Left colon (tissue), 2 donors: Measurements from ENCODE around the gene CSTB. TPM values are rescaled to one million over a fixed set of nuclear protein-coding genes. Genes with fewer than 3 reads are reported as not detected.
A peak's percentile ranks its signal among the peaks of the same experiment; 100 is the strongest.

Experiments used
- ATAC-seq: fragments of 200-7000 bp; cut with Tn5 transposase; one replicate; pipeline ENCODE4 v1.9.1; 2020; ENCODE audit warnings: mild to moderate bottlenecking, moderate library complexity
- DNase-seq, 2 donors: peaks; one replicate each; pipeline ENCODE4 v3.0.0-alpha.2; 2020
- intact Hi-C, 2 donors: fragments of 100-400 bp; cut with DNase I in 1 of 2; cut with micrococcal nuclease in 1 of 2; formaldehyde crosslinking; loops; one replicate each; pipeline versions ENCODE4 v1.11.2 to v1.14.0; 2022; cut with DNase I, micrococcal nuclease
- total RNA-seq, 2 donors: library from RNA; stranded (reverse); fragmentation: NEBNext Ultra II Directional; extraction: Animal tissue kit (Norgen Biotek cat#: 25700); gene quantifications; one replicate each; pipeline ENCODE4 v1.2.1, GENCODE V29; 2021
- donor health status: DM: no; HTN: no; CAD: no.
- donor health status: DM: yes; HTN: yes; CAD: no.

The CSTB gene
- total RNA-seq, 2 donors from 2014 or later = 69.1 to 74.4 TPM

- DNase-seq (no peak), ATAC-seq (no peak)
- intact Hi-C loops = no loop called here
These were observed 16.5 kb downstream of the CSTB start for GRCh38 chr21:43759651-43760050.

- ATAC-seq (no peak), DNase-seq (no peak)
- intact Hi-C loops = no loop called here
These were observed 17.3 kb downstream of the CSTB start for GRCh38 chr21:43758811-43759210.

GRCh38 chr21:43758111-43758641, 17.9 kb downstream of the CSTB start:
- intact Hi-C loops = no loop called here
- ATAC-seq (no peak), DNase-seq (no peak)

- no peak for DNase-seq
- intact Hi-C loops = no loop called here
- no peak for ATAC-seq
These were observed 18.5 kb downstream of the CSTB start for GRCh38 chr21:43757601-43758000.

- DNase-seq = no peak
- no peak for ATAC-seq
- intact Hi-C loops = no loop called here
These were observed 20.1 kb downstream of the CSTB start for GRCh38 chr21:43755820-43756594.

GRCh38 chr21:43754948-43755781, 20.9 kb downstream of the CSTB start:
- ATAC-seq (no peak), DNase-seq (no peak)

GRCh38 chr21:43753439-43753799, 22.7 kb downstream of the CSTB start:
- ATAC-seq = no peak
- intact Hi-C loops = no loop called here
- DNase-seq = no peak

More at GRCh38 chr21:43754948-43755781, 20.9 kb downstream of the CSTB start:
- intact Hi-C loops = no loop called here

GRCh38 chr21:43752758-43753438, 23.2 kb downstream of the CSTB start:
- intact Hi-C loops = no loop called here
- DNase-seq (no peak), ATAC-seq (no peak)

- no peak for ATAC-seq
- DNase-seq = no peak
- intact Hi-C loops = no loop called here
These were observed 24.0 kb downstream of the CSTB start for GRCh38 chr21:43751955-43752591.

GRCh38 chr21:43750339-43751033, 25.6 kb downstream of the CSTB start:
- intact Hi-C loops = no loop called here
- ATAC-seq = no peak
- no peak for DNase-seq

- ATAC-seq = no peak
- no peak for DNase-seq
- intact Hi-C loops = no loop called here
These were observed 26.4 kb downstream of the CSTB start for GRCh38 chr21:43749651-43750262.

GRCh38 chr21:43748622-43749021, 27.5 kb downstream of the CSTB start:
- intact Hi-C loops = no loop called here
- ATAC-seq (no peak), DNase-seq (no peak)

GRCh38 chr21:43745772-43746517, 30.2 kb downstream of the CSTB start:
- intact Hi-C loops = no loop called here
- DNase-seq = no peak
- no peak for ATAC-seq

GRCh38 chr21:43744725-43745124, 31.4 kb downstream of the CSTB start:
- DNase-seq (no peak), ATAC-seq (no peak)
- intact Hi-C loops = no loop called here

- ATAC-seq = peak; percentile 13
- DNase-seq = no peak
- intact Hi-C loops = no loop called here
These were observed 32.2 kb downstream of the CSTB start for GRCh38 chr21:43743947-43744346.

- DNase-seq (no peak), ATAC-seq (no peak)
- intact Hi-C loops = no loop called here
These were observed 34.5 kb downstream of the CSTB start for GRCh38 chr21:43741423-43742096.
